Measurements from ENCODE around the gene MIER3.
A peak's percentile ranks its signal among the peaks of the same experiment; 100 is the strongest.
"Not testable (repeated sequence)": the region's sequence is repeated elsewhere in the genome, so short reads cannot be mapped to it uniquely, and the experiment has no call there.

MIER3 gene, protein sequence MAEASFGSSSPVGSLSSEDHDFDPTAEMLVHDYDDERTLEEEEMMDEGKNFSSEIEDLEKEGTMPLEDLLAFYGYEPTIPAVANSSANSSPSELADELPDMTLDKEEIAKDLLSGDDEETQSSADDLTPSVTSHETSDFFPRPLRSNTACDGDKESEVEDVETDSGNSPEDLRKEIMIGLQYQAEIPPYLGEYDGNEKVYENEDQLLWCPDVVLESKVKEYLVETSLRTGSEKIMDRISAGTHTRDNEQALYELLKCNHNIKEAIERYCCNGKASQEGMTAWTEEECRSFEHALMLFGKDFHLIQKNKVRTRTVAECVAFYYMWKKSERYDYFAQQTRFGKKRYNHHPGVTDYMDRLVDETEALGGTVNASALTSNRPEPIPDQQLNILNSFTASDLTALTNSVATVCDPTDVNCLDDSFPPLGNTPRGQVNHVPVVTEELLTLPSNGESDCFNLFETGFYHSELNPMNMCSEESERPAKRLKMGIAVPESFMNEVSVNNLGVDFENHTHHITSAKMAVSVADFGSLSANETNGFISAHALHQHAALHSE

DNA sequence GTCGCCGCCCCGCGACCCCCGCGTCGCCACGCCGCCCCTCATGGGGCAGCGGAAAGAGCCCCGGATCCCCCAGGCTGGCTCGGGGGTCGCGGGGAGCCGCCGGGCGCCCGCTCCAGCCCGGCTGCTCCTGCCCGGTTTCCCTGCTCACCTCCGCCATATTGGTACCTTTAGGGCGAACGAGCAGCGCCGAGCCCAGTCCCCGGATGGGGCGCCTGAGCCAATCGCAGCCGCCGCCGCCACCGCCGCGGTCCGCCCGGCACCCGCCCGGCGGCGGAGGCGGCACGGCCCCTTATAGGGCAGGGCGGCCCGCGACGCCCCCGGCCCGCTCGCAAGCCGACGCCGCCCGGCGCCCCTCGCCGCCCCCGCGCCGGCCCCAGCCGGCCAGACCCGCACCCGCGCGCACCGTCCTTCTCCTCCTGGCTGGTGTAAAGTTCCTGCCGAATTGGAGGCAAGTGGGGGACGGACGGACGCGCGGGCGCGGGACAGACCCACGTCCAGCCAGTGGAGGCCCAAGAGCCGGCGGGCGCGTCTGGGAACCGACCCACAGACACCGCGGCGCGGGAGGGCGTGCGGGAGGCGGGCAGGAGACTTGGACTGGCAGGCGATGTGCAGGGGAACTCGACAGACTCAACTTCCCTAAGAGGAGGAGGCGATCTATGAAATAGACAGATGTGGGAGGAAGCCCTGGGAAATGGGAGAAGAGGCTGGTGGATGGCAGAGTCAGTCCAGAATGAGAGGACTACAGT is at the start of gene MIER3:
Gene MIER3 (minus strand): TSS at position 178 of the 746 bp plus-strand sequence. CDS start 21 bp downstream, at position 157.
- Histone ChIP-seq H3K4me1 (ENCODE audit: insufficient read depth, low read length) (no peaks in the 10 kb centered on the region), H3K36me3 (ENCODE audit: insufficient read depth, low read length) (0 out of 2 replicates have a peak, but pooled peaks cover 5% of the 10 kb centered on the region), H3K9ac (ENCODE audit: low read depth, low read length) (peak within 1 kb of the TSS; percentile 80), H3K9me3 (ENCODE audit: control insufficient read depth, insufficient read depth, low read length) (no peaks in the 10 kb centered on the region)

DNA sequence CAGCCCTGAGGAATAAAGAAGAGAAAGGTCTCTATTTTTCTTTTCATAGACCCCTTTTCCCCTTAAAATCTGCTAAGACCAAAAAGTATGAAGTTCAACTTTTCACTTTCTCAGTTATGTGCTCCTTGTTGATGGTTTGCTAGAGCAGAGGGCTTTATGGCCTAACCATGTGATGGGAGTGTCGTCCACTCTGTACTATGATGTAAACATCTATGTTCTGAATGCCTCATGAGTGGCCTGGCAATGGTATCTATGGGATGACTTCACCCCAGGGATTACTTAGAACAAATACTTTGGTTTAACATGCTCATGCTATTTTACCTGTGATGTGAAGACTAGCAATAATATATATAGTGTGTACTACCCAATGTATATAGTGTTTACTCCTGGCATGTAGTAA is 43.7 kb upstream of the MIER3 start:
- H3K9me3 ChIP-seq (ENCODE audit: control insufficient read depth, insufficient read depth, low read length), result no peaks in the 10 kb centered on the region
- H3K9ac ChIP-seq (ENCODE audit: low read depth, low read length), result no peak overlapping the region
- H3K36me3 ChIP-seq (ENCODE audit: insufficient read depth, low read length), result no peaks in the 10 kb centered on the region
- H3K4me1 ChIP-seq (ENCODE audit: insufficient read depth, low read length), result no peaks in the 10 kb centered on the region

DNA sequence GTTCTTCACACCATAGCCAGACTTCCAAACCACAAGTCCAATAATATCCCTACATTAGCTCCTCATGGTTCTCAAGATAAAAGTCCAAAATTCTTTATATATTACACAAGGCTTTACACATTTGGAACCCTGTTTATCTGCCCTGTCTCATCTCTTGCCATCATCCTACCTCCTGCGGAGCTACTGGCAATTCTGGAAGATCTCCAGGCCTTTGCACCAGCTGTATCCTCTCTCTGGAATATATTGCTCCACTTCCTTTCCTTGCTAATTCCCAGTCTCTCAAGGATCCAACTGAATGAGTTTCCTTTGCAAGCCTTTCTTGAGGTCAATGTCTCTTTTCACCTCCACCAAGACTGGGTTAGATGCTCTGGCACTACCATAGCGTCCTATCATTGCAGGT is 41.3 kb upstream of the MIER3 start:
- Histone ChIP-seq H3K4me1 (ENCODE audit: insufficient read depth, low read length) (no peaks in the 10 kb centered on the region), H3K36me3 (ENCODE audit: insufficient read depth, low read length) (no peaks in the 10 kb centered on the region), H3K9ac (ENCODE audit: low read depth, low read length) (no peak overlapping the region), H3K9me3 (ENCODE audit: control insufficient read depth, insufficient read depth, low read length) (no peaks in the 10 kb centered on the region)

DNA sequence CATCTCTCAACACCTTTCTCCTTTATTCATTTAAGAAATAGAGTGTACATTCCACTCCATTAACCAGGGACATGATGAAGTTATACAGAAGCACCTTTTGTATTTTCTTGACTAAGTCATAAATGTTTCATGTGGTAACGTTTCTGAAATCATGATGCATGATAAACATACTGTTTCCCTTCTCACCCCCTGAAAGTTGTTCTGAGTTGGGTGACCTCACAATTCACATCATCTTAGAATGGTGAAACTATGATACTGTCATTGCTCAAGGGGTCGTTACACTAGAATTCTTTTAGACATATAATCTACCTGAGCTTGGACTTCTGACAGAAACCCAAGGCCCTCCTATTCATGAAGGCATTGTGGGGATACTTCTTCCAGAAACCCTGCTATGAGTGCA is 37.8 kb upstream of the MIER3 start:
- Histone ChIP-seq H3K9me3 (ENCODE audit: control insufficient read depth, insufficient read depth, low read length) (no peaks in the 10 kb centered on the region), H3K9ac (ENCODE audit: low read depth, low read length) (no peak overlapping the region), H3K4me1 (ENCODE audit: insufficient read depth, low read length) (no peaks in the 10 kb centered on the region), H3K36me3 (ENCODE audit: insufficient read depth, low read length) (no peaks in the 10 kb centered on the region)

DNA sequence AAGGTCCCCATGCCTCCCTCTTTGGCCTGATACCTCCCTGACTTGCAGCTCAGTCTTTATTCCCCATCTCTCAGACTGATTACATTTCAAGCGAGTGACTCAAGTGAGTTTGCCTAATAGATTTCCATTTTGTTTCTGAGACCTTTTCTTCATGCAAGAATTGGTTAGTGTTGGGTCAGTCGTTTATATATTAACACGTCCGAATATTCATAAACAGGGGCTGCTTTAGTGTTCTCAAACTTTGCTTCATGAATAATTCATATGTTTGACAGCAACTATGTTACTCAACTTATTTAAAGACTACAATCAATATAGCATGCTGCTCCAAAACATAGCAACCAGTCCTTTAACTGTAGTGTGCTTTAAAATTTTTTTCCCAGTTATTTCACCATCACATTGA is 36.6 kb upstream of the MIER3 start:
- Histone ChIP-seq H3K36me3 (ENCODE audit: insufficient read depth, low read length) (no peaks in the 10 kb centered on the region), H3K9me3 (ENCODE audit: control insufficient read depth, insufficient read depth, low read length) (no peaks in the 10 kb centered on the region), H3K4me1 (ENCODE audit: insufficient read depth, low read length) (no peaks in the 10 kb centered on the region), H3K9ac (ENCODE audit: low read depth, low read length) (no peak overlapping the region)

DNA sequence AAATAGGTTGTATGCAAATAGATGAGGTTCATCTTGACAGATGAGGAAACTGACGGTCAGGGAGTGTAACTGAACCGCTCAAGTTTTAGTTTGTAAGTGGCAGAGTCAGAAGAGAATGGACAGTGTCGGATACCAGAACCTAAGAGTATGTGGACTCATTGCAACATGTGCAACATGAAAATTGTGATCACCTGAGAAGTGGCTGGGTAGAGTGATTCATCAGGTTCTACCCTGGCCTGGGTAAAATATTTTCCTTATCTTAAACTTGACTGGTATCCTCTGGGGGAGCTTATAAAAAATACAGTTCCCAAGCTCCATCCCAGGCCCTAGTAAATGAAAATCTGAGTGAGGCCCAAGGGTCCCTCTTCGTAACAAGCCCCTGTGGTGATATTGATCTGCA is 35.2 kb upstream of the MIER3 start:
- Histone ChIP-seq H3K36me3 (ENCODE audit: insufficient read depth, low read length) (no peaks in the 10 kb centered on the region), H3K9me3 (ENCODE audit: control insufficient read depth, insufficient read depth, low read length) (no peaks in the 10 kb centered on the region), H3K9ac (ENCODE audit: low read depth, low read length) (no peak overlapping the region), H3K4me1 (ENCODE audit: insufficient read depth, low read length) (no peaks in the 10 kb centered on the region)

DNA sequence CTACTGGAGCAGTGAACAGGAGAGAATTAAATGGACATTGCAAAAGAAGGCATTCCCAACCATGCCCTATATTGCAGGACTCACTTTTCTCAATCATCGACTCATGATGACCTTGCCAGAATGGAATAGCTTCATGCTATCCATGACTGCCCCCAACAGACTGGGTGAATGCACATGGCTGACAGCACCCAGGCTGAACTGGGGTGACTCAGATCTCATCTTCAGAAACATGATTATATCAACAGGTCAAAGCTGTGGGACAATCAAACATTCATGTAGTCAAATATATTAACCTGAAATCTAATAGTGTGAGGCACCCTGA is 34.7 kb upstream of the MIER3 start:
- Histone ChIP-seq H3K9me3 (ENCODE audit: control insufficient read depth, insufficient read depth, low read length) (no peaks in the 10 kb centered on the region), H3K9ac (ENCODE audit: low read depth, low read length) (no peak overlapping the region), H3K4me1 (ENCODE audit: insufficient read depth, low read length) (no peaks in the 10 kb centered on the region), H3K36me3 (ENCODE audit: insufficient read depth, low read length) (no peaks in the 10 kb centered on the region)

DNA sequence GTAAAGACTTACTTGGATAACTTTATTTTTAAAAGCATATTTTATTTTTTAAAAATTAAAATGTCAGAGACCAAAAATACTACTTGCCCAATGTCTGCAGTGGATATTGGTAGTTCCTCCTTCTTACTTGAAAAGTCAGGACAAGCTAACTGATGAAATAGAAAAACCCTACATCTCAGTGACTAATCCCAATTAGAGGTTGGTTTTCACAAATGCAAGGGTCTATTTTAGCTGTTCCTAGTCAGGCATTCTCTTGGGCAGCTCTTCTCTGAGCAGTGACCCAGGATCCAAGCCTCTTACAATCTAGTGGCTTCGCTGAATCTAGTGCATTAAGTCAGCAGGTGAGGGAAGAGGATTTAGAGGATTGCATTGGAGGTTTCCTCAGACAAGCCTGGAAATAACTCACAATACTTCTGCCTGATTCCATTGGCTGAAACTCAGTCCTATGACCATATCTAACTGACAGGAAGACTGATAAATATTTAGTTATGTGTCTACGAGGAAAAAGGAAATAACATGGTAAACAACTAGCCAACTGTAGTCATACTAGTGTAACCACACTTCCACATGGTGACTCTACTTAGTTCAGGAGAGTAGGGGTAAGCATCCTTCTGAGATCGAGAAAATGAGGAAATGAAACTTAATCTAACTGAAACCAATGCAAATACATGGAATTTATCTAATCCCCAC is 34.2 kb upstream of the MIER3 start:
- no peaks in the 10 kb centered on the region for H3K4me1 ChIP-seq (ENCODE audit: insufficient read depth, low read length)
- no peaks in the 10 kb centered on the region for H3K9me3 ChIP-seq (ENCODE audit: control insufficient read depth, insufficient read depth, low read length)
- no peak overlapping the region for H3K9ac ChIP-seq (ENCODE audit: low read depth, low read length)
- H3K36me3 ChIP-seq (ENCODE audit: insufficient read depth, low read length), result no peaks in the 10 kb centered on the region

DNA sequence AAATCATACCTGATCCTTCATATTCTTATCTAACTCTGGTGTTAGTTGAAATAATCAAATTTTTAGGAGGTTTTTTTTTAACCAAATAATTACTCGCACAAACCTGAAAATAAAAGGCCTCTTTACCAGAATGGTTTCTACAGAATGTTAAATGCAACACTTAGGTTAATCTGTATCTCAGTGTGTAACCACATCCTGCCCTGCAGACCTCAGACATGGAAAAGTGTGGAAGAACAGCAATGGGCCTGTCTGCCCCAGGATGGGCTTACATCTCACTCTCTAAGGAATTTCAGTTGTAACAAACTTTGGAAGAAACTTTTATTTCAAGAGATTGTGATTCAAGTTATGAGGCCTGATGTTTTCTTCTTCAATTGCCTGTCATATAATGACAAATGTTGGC is 32.5 kb upstream of the MIER3 start:
- H3K9me3 ChIP-seq (ENCODE audit: control insufficient read depth, insufficient read depth, low read length), result no peaks in the 10 kb centered on the region
- H3K4me1 ChIP-seq (ENCODE audit: insufficient read depth, low read length), result no peaks in the 10 kb centered on the region
- no peak overlapping the region for H3K9ac ChIP-seq (ENCODE audit: low read depth, low read length)
- H3K36me3 ChIP-seq (ENCODE audit: insufficient read depth, low read length), result no peaks in the 10 kb centered on the region

DNA sequence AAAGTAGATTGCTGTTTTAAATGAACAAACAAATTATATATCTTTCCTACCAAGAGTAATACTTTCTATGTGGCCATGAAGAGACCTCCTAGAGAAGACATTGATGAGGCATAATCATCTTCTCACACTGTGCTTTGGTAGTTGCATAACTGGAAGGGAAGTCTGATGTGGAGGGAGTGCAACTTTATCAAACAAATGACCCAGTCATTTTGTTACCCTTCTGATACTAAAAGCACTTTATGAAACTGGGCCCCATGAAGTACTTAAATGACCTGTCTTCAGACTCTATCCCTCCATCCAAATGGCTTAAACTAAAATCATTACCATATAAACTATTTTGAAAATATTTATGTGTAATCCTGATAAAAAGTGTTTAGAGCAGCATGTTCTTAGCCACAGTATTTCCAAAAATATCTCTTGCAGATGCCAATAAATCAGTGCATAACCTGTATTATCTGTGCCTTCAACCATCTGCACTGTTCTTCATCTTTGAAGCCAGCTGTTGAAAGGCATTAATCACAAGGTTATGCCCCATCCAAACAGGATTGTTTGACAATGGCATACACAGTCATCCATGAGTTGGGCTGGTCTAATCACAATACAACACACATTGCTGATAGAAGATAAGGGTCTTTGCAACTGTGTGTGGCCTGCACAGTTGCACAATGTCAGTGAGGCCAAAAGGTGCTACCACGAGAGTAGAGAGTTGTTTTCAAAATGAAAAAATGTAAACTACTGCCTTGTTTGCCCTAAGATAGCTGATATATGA is 31.9 kb upstream of the MIER3 start:
- no peaks in the 10 kb centered on the region for H3K9me3 ChIP-seq (ENCODE audit: control insufficient read depth, insufficient read depth, low read length)
- H3K36me3 ChIP-seq (ENCODE audit: insufficient read depth, low read length), result no peaks in the 10 kb centered on the region
- no peak overlapping the region for H3K9ac ChIP-seq (ENCODE audit: low read depth, low read length)
- H3K4me1 ChIP-seq (ENCODE audit: insufficient read depth, low read length), result no peaks in the 10 kb centered on the region

DNA sequence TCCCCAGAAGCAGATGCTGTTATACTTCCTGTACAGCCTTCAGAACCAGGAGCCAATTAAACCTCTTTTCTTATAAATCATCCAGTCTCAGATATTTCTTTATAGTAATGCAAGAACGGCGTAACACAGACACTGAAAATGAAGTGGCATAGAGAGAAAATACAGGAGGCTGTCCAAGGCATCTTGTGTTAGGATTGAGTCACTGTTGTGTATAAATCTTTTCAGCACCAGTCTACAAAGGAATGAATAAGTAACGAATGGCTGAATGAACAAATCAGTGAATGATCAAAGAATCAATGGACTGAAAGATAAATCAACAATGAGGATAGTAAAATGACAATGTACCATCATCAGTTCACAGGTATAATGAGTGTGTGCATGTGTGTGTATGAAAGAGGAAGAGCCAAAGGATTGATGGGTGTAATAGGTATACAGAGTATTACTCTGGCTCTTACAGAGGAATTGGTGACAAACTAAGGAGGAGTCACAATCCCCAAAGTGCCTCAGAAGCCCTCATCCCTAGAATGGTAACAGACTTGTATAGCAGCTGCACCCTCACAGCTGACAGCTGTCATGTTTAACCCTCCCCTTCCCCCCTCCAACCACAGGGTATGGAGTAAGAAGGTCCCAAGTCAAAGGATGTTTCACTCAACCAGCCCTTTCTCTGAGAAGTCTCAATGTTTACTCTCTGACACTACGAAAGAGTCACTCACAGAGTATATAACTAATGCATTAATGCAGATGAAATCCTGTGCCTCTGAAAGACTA is 29.8 kb upstream of the MIER3 start:
- Histone ChIP-seq H3K9me3 (ENCODE audit: control insufficient read depth, insufficient read depth, low read length) (no peaks in the 10 kb centered on the region), H3K4me1 (ENCODE audit: insufficient read depth, low read length) (no peaks in the 10 kb centered on the region), H3K9ac (ENCODE audit: low read depth, low read length) (no peak overlapping the region), H3K36me3 (ENCODE audit: insufficient read depth, low read length) (no peaks in the 10 kb centered on the region)

DNA sequence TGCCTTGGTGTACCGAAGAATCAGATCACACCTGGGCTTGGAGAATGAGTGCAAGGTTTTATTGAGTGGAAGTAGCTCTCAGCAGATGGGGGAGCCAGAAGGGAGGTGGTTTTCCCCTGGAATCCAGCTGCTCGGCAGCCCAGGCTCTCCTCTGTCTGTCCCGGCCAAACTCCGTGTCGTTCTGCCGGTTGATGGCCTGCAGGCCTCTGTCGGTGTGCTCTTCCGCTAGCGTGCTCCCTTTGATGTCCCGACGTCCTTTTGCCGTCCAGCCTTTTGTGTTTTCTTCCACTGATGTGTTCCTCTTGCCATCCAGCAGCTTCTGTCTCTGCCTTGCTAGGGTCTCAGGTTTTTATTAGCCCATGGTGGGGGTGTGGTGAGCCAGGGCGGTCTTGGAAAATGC is 28.0 kb upstream of the MIER3 start:
- Histone ChIP-seq H3K9me3 (ENCODE audit: control insufficient read depth, insufficient read depth, low read length) (no peaks in the 10 kb centered on the region), H3K36me3 (ENCODE audit: insufficient read depth, low read length) (no peaks in the 10 kb centered on the region), H3K4me1 (ENCODE audit: insufficient read depth, low read length) (no peaks in the 10 kb centered on the region; the same call in 1 of the 2 replicates), H3K9ac (ENCODE audit: low read depth, low read length) (no peak overlapping the region)

DNA sequence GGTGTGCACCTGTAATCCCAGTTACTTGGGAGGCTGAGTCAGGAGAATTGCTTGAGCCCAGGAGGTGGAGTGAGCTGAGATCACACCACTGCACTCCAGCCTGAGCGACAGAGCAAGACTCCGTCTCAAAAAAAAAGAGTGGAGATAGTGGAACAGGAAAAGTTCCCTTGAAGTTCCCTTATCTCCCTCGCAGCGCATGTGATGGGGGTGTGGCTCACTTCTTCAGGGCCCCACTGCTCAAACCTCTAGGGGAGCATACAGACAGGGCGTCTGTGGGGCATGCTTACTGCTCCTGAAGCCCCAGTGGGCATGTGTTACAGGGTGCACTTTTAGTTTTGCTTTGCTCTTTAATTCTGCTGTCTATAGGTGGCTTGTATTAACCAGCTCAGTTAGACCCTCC is 27.6 kb upstream of the MIER3 start:
- H3K36me3 ChIP-seq (ENCODE audit: insufficient read depth, low read length); H3K9ac ChIP-seq (ENCODE audit: low read depth, low read length); H3K4me1 ChIP-seq (ENCODE audit: insufficient read depth, low read length); H3K9me3 ChIP-seq (ENCODE audit: control insufficient read depth, insufficient read depth, low read length): not testable (repeated sequence)

Measured in ES-I3 (cell line).